GM23248 (cell line): ENCODE results near the gene VPS13A. TPM values are rescaled to one million over a fixed set of nuclear protein-coding genes. Genes with fewer than 3 reads are reported as not detected.
"Not testable (repeated sequence)": the region's sequence is repeated elsewhere in the genome, so short reads cannot be mapped to it uniquely, and the experiment has no call there.

Source experiments
- DNase-seq: peaks from one replicate; pipeline ENCODE4 v3.0.0-alpha.2; 2015
- H2AFZ ChIP-seq: fragments of 200-600 bp; sonication (generic); 2 replicates; pipeline ENCODE4 v1.6.1; 2016; ENCODE audit warnings: antibody characterized with exemption
- H3F3A ChIP-seq: fragments of 200-600 bp; sonication (generic); 2 replicates; pipeline ENCODE4 v1.6.1; 2016; ENCODE audit warnings: mild to moderate bottlenecking, antibody characterized with exemption, mixed run types; ENCODE audit not compliant: insufficient read depth
- H3K27ac ChIP-seq: fragments of 200-600 bp; sonication (generic); 2 replicates; pipeline ENCODE4 v1.5.1; 2016; ENCODE audit warnings: mild to moderate bottlenecking
- H3K27me3 ChIP-seq: fragments of 200-600 bp; sonication (generic); replicated peaks from 2 replicates; pipeline ENCODE4 v1.6.1; 2016; ENCODE audit warnings: mild to moderate bottlenecking; ENCODE audit not compliant: insufficient read depth
- H3K36me3 ChIP-seq: fragments of 200-600 bp; sonication (generic); 2 replicates; pipeline ENCODE4 v1.6.1; 2016; ENCODE audit warnings: low read depth, mild to moderate bottlenecking
- H3K4me1 ChIP-seq: fragments of 200-600 bp; sonication (generic); 2 replicates; pipeline ENCODE4 v1.6.1; 2016; ENCODE audit warnings: mild to moderate bottlenecking; ENCODE audit not compliant: insufficient read depth
- H3K4me2 ChIP-seq: fragments of 200-600 bp; sonication (generic); one replicate; pipeline ENCODE4 v1.6.1; 2016; ENCODE audit warnings: mild to moderate bottlenecking; ENCODE audit not compliant: unreplicated experiment
- H3K4me3 ChIP-seq: fragments of 200-600 bp; sonication (generic); 2 replicates; pipeline ENCODE4 v1.5.1; 2016; ENCODE audit warnings: mild to moderate bottlenecking
- H3K79me2 ChIP-seq: fragments of 200-600 bp; sonication (generic); 2 replicates; pipeline ENCODE4 v1.6.1; 2016; ENCODE audit warnings: mild to moderate bottlenecking; ENCODE audit not compliant: insufficient read depth
- H3K9ac ChIP-seq: fragments of 200-600 bp; sonication (generic); 2 replicates; pipeline ENCODE4 v1.6.1; 2016; ENCODE audit warnings: mild to moderate bottlenecking
- H3K9me2 ChIP-seq: fragments of 200-600 bp; sonication (generic); 2 replicates; pipeline ENCODE4 v1.6.1; 2016; ENCODE audit warnings: mixed run types, mild to moderate bottlenecking, moderate library complexity; ENCODE audit not compliant: insufficient read depth
- H3K9me3 ChIP-seq: fragments of 200-600 bp; sonication (generic); one replicate; pipeline ENCODE4 v1.6.1; 2017; ENCODE audit warnings: low read depth
- H4K20me1 ChIP-seq: fragments of 200-600 bp; sonication (generic); 2 replicates; pipeline ENCODE4 v1.6.0; 2016; ENCODE audit not compliant: insufficient read depth
- EZH2 ChIP-seq: fragments of 200-600 bp; sonication (generic); IDR thresholded peaks from 2 replicates; pipeline ENCODE4 v1.6.1; 2018; ENCODE audit warnings: antibody characterized with exemption, mild to moderate bottlenecking; ENCODE audit not compliant: insufficient read depth, poor library complexity, severe bottlenecking
- EZH2phosphoT487 ChIP-seq: fragments of 200-600 bp; sonication (generic); IDR thresholded peaks from 2 replicates; pipeline ENCODE4 v1.6.1; 2018; ENCODE audit warnings: antibody characterized with exemption, moderate library complexity, mild to moderate bottlenecking, low read depth; ENCODE audit not compliant: insufficient read depth
- WGBS, 2 experiments: methylation state at CpG; one replicate each; pipeline ENCODE4 v1.1.6; 2015 to 2017; ENCODE audit warnings: low lambda C conversion rate in 2 of 2, low coverage in 1 of 2; ENCODE audit errors: missing lambda C conversion rate in 2 of 2; 5-methylcytosine and 5-hydroxymethylcytosine counted together
- in situ Hi-C: fragments of 300-500 bp; cut with MboI; formaldehyde crosslinking; loops from 2 replicates; pipeline ENCODE4 v1.15.0; 2020
- polyA plus RNA-seq: library from polyadenylated mRNA; unstranded; fragments of >200 nt; fragmentation: Nextera tagmentation; extraction: Ambion mirVana; gene quantifications from 2 replicates; pipeline ENCODE4 v1.2.1, GENCODE V29; 2016
- total RNA-seq: library from RNA; depleted of rRNA; stranded (reverse); fragments of >200 nt; shearing (Covaris generic); gene quantifications from 2 replicates; pipeline ENCODE4 v1.2.3, GENCODE V29; 2014

VPS13A gene
- total and polyA plus RNA-seq, 2 experiments from 2014 or later: 8.9 to 15.8 TPM

GRCh38 chr9:77402286-77402685 lies 225.0 kb downstream of the VPS13A start:
- Histone ChIP-seq H2AFZ (no peak overlapping the region), H3K4me3 (no peak overlapping the region)

GRCh38 chr9:77403239-77403638 lies 225.9 kb downstream of the VPS13A start:
- in situ Hi-C loops: no loop called here
- Histone ChIP-seq H3K9ac (no peak overlapping the region), H3K9me3 (no peaks in the 10 kb centered on the region), H3K4me1 (peaks cover 5% of the 10 kb centered on the region), H3K9me2 (no peaks in the 10 kb centered on the region), H3K4me3 (no peak overlapping the region), H4K20me1 (no peaks in the 10 kb centered on the region), H3K4me2 (no peak overlapping the region), H3K27me3 (no peaks in the 10 kb centered on the region), H3F3A (peaks cover 5% of the 10 kb centered on the region; the same call in 1 of the 2 replicates), H3K79me2 (no peaks in the 10 kb centered on the region), H2AFZ (no peak overlapping the region), H3K27ac (no peak overlapping the region), H3K36me3 (no peaks in the 10 kb centered on the region)
- WGBS, 2 experiments: 56% methylated on average over 4 of the region's 4 CpGs
- DNase-seq: peak; percentile 2
- TF ChIP-seq EZH2phosphoT487 (no peak), EZH2 (no peak)

More at GRCh38 chr9:77402286-77402685, 225.0 kb downstream of the VPS13A start:
- Histone ChIP-seq H4K20me1 (no peaks in the 10 kb centered on the region), H3K9me3 (no peaks in the 10 kb centered on the region), H3K79me2 (no peaks in the 10 kb centered on the region), H3K9ac (no peak overlapping the region), H3K9me2 (no peaks in the 10 kb centered on the region), H3K4me1 (peaks cover 5% of the 10 kb centered on the region), H3K4me2 (peak overlapping the region; percentile 2), H3K36me3 (no peaks in the 10 kb centered on the region), H3K27ac (no peak overlapping the region), H3F3A (peaks cover 5% of the 10 kb centered on the region; the same call in 1 of the 2 replicates), H3K27me3 (no peaks in the 10 kb centered on the region)
- peak; percentile 37 for DNase-seq
- in situ Hi-C loops: no loop called here
- no peak for TF ChIP-seq EZH2phosphoT487
- TF ChIP-seq EZH2: no peak
- WGBS, 2 experiments: 82 to 87% methylated on average over 2 of the region's 2 CpGs

- in situ Hi-C loops, H3K4me1 ChIP-seq, H4K20me1 ChIP-seq, H3K27ac ChIP-seq, H3K4me2 ChIP-seq, DNase-seq, H3K9me2 ChIP-seq, H3K27me3 ChIP-seq, H2AFZ ChIP-seq, H3K79me2 ChIP-seq, H3K36me3 ChIP-seq, H3K9me3 ChIP-seq, H3K4me3 ChIP-seq, H3F3A ChIP-seq, H3K9ac ChIP-seq: not testable (repeated sequence)
- 89 to 97% methylated on average over 9 of the region's 9 CpGs for WGBS, 2 experiments
These were observed 231.2 kb downstream of the VPS13A start for GRCh38 chr9:77408521-77408920.

GRCh38 chr9:77417566-77417965 lies 240.2 kb downstream of the VPS13A start:
- in situ Hi-C loops: no loop called here
- Histone ChIP-seq H3K79me2 (no peaks in the 10 kb centered on the region), H3K27me3 (no peaks in the 10 kb centered on the region), H4K20me1 (no peaks in the 10 kb centered on the region), H3K9me3 (no peaks in the 10 kb centered on the region), H3K9ac (peak overlapping the region; percentile 57), H3K9me2 (no peaks in the 10 kb centered on the region), H3F3A (peaks cover 19% of the 10 kb centered on the region; the same call in 1 of the 2 replicates), H3K36me3 (no peaks in the 10 kb centered on the region), H3K4me2 (peak overlapping the region; percentile 18), H3K4me3 (no peak overlapping the region), H3K4me1 (peaks cover 11% of the 10 kb centered on the region), H3K27ac (peak overlapping the region; percentile 70), H2AFZ (peak overlapping the region; percentile 45)
- WGBS, 2 experiments: 13 to 16% methylated on average over 5 of the region's 5 CpGs
- DNase-seq: peak; percentile 78
- no peak for TF ChIP-seq EZH2
- no peak for TF ChIP-seq EZH2phosphoT487

- Histone ChIP-seq H3F3A (peaks cover 19% of the 10 kb centered on the region; the same call in 1 of the 2 replicates), H3K36me3 (no peaks in the 10 kb centered on the region), H3K4me1 (peaks cover 11% of the 10 kb centered on the region), H4K20me1 (no peaks in the 10 kb centered on the region), H3K9me3 (no peaks in the 10 kb centered on the region), H3K4me3 (no peak overlapping the region), H3K27me3 (no peaks in the 10 kb centered on the region), H2AFZ (peak overlapping the region; percentile 45; the same call in 1 of the 2 replicates), H3K9me2 (no peaks in the 10 kb centered on the region), H3K79me2 (no peaks in the 10 kb centered on the region), H3K4me2 (no peak overlapping the region), H3K27ac (peak overlapping the region; percentile 70), H3K9ac (peak overlapping the region; percentile 57; the same call in 1 of the 2 replicates)
- DNase-seq: no peak
- in situ Hi-C loops: no loop called here
- TF ChIP-seq EZH2 (no peak), EZH2phosphoT487 (no peak)
These were observed 240.9 kb downstream of the VPS13A start for GRCh38 chr9:77418226-77418625.
